ENCODE measurements around the gene PHTF1. TPM values are rescaled to one million over a fixed set of nuclear protein-coding genes. Genes with fewer than 3 reads are reported as not detected.

PHTF1 gene
- total RNA-seq, 1 donor from 2014 or later: 48.5 TPM

DNA sequence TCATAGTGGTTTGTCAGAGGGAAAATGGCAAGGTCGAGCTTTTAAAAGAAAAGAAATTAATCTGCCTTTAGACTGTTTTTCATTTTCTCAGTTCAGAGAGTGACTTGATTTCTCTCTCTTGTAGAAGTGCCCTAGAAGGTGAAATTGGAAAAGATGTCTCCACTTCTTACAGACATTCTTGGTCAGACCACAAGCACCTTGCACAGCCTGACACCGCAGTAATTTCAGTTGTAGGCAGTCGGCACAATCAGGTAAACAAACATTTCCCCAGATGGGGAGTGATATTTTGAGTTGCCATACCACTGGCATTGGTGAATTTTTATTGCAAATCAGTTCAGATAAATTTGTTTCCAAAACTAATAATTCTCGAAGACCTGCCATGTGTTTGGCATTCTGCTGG, 86.8 kb downstream of the PHTF1 start:
- no peak for DNase-seq (ENCODE audit: low read depth, low spot score)
- TF ChIP-seq, protein P1, sequence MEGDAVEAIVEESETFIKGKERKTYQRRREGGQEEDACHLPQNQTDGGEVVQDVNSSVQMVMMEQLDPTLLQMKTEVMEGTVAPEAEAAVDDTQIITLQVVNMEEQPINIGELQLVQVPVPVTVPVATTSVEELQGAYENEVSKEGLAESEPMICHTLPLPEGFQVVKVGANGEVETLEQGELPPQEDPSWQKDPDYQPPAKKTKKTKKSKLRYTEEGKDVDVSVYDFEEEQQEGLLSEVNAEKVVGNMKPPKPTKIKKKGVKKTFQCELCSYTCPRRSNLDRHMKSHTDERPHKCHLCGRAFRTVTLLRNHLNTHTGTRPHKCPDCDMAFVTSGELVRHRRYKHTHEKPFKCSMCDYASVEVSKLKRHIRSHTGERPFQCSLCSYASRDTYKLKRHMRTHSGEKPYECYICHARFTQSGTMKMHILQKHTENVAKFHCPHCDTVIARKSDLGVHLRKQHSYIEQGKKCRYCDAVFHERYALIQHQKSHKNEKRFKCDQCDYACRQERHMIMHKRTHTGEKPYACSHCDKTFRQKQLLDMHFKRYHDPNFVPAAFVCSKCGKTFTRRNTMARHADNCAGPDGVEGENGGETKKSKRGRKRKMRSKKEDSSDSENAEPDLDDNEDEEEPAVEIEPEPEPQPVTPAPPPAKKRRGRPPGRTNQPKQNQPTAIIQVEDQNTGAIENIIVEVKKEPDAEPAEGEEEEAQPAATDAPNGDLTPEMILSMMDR (conservative IDR thresholded peaks at IDR 0.05): no peak
- Mint-ChIP-seq H3K27me3 (ENCODE audit: low read depth) (no peaks in the 10 kb centered on the region), H3K9me3 (peaks cover 3% of the 10 kb centered on the region), H3K36me3 (ENCODE audit: low read depth) (peaks cover 10% of the 10 kb centered on the region), H3K4me3 (no peak overlapping the region), H3K27ac (ENCODE audit: unreplicated experiment) (no peak overlapping the region), H3K4me1 (no peaks in the 10 kb centered on the region)

DNA sequence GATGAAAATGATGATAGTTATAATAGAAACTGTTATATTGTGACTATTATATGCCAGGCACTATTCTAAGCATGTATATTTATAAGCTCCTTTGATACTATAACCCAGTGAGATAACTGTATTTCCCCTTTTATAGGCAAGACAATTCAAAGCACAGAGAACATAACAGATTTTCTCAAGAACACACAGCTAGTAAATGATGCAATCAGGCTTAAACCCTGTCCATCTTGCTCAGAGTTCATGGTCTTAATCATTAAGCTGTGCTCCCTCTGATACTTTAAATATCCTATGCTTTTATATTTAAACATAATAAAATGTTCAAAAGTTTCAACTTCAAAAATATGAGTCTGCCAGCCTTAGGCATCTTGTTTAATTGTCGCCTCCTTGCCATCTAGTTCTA, 88.6 kb downstream of the PHTF1 start:
- H3K36me3 Mint-ChIP-seq (ENCODE audit: low read depth): peaks cover 18% of the 10 kb centered on the region
- H3K27ac Mint-ChIP-seq (ENCODE audit: unreplicated experiment): no peak overlapping the region
- no peak for DNase-seq (ENCODE audit: low read depth, low spot score)
- peaks cover 14% of the 10 kb centered on the region for H3K9me3 Mint-ChIP-seq
- TF ChIP-seq, protein P1 (conservative IDR thresholded peaks at IDR 0.05): no peak
- H3K27me3 Mint-ChIP-seq (ENCODE audit: low read depth): no peaks in the 10 kb centered on the region
- no peaks in the 10 kb centered on the region for H3K4me1 Mint-ChIP-seq
- no peak overlapping the region for H3K4me3 Mint-ChIP-seq

DNA sequence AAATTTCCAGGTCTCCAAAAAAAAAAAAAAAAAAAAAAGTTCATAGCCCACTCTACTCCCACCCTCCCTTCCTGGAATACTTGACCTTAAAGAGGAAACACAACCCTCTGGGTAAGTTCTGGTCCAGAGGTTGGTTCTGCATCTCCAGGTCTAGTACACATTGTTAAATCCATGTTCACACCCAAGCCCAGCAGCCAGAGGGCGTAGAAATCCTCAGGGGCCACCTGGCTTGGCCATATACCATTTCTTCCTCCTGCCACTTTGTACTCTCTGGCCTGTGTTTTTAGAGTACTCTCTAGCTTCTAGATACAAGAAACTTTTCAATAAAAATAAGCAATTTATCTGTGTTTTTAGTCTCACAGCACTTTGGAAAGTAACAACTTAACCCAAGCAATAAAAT, 89.3 kb downstream of the PHTF1 start:
- TF ChIP-seq, protein P1 (conservative IDR thresholded peaks at IDR 0.05): no peak
- no peaks in the 10 kb centered on the region for H3K4me1 Mint-ChIP-seq
- peaks cover 18% of the 10 kb centered on the region for H3K36me3 Mint-ChIP-seq (ENCODE audit: low read depth)
- no peaks in the 10 kb centered on the region for H3K27me3 Mint-ChIP-seq (ENCODE audit: low read depth)
- DNase-seq (ENCODE audit: low read depth, low spot score): no peak
- no peak overlapping the region for H3K4me3 Mint-ChIP-seq
- H3K27ac Mint-ChIP-seq (ENCODE audit: unreplicated experiment): no peak overlapping the region
- peaks cover 14% of the 10 kb centered on the region for H3K9me3 Mint-ChIP-seq

DNA sequence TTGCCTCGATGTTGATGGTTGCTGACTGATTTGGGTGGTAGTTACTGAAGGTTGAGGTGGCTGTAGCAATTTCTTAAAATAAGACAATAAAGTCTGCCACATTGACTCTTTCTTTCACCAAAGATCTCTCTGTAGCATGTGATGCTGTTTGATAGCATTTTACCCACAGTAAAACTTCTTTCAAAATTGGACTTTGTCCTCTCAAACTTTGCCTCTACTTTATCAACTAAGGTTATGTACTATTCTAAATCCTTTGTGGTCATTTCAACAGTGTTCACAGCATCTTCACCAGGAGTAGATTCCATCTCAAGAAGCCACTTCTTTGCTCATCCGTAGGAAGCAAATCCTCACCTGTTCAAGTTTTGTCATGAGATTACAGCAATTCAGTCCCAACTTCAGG, 93.2 kb downstream of the PHTF1 start:
- H3K36me3 Mint-ChIP-seq (ENCODE audit: low read depth): peaks cover 20% of the 10 kb centered on the region
- no peaks in the 10 kb centered on the region for H3K27me3 Mint-ChIP-seq (ENCODE audit: low read depth)
- TF ChIP-seq, protein P1 (conservative IDR thresholded peaks at IDR 0.05): no peak
- H3K9me3 Mint-ChIP-seq: peaks cover 14% of the 10 kb centered on the region
- no peak overlapping the region for H3K4me3 Mint-ChIP-seq
- DNase-seq (ENCODE audit: low read depth, low spot score): no peak
- H3K4me1 Mint-ChIP-seq: no peaks in the 10 kb centered on the region
- H3K27ac Mint-ChIP-seq (ENCODE audit: unreplicated experiment): no peak overlapping the region

DNA sequence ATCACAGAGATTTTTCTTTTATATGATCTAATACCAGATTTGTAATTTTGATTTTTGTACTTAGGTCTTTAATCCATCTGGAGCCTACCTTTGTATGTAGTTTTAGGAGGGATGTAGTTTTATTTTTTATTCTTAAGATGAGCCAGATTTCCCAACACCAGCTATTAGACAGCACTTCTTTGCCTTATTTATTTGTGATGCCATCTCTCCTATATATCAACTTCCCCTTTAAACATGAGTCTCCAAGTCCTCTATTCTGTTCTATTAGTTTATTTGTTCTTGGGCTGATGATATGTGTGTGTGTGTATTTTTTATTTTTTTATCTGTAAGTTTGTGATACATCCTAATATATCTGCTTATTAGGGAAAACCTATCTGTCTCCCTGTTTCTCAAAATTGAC, 94.2 kb downstream of the PHTF1 start:
- DNase-seq (ENCODE audit: low read depth, low spot score): no peak
- H3K4me1 Mint-ChIP-seq: peaks cover 4% of the 10 kb centered on the region
- H3K27me3 Mint-ChIP-seq (ENCODE audit: low read depth): no peaks in the 10 kb centered on the region
- TF ChIP-seq, protein P1 (conservative IDR thresholded peaks at IDR 0.05): no peak
- H3K27ac Mint-ChIP-seq (ENCODE audit: unreplicated experiment): no peak overlapping the region
- peaks cover 20% of the 10 kb centered on the region for H3K36me3 Mint-ChIP-seq (ENCODE audit: low read depth)
- no peak overlapping the region for H3K4me3 Mint-ChIP-seq
- peaks cover 14% of the 10 kb centered on the region for H3K9me3 Mint-ChIP-seq

All from neural crest cell (in vitro differentiated cells).